H1 (cell line): ENCODE data around the gene ERICH2.

Experiments
- EZH2 ChIP-seq: fragments of 200-600 bp; sonication (generic); IDR thresholded peaks from 2 replicates; pipeline ENCODE4 v1.7.1; 2012; ENCODE audit warnings: low read depth, mild to moderate bottlenecking, moderate library complexity, low read length, inconsistent platforms; ENCODE audit not compliant: severe bottlenecking
- GTF2F1 ChIP-seq: IDR thresholded peaks from 2 replicates; pipeline ENCODE4 v1.6.1; 2012; ENCODE audit warnings: low read depth, low read length, improper control_type of control experiment, borderline replicate concordance
- HDAC6 ChIP-seq: IDR thresholded peaks from one replicate; pipeline ENCODE4 v1.7.1; 2012; ENCODE audit warnings: low read depth, mild to moderate bottlenecking, inconsistent platforms, low read length, moderate library complexity
- KDM5A ChIP-seq: fragments of 200-600 bp; IDR thresholded peaks from 2 replicates; pipeline ENCODE4 v1.7.1; 2012; ENCODE audit warnings: mild to moderate bottlenecking, low read length, inconsistent platforms, mixed read lengths
- RFX5 ChIP-seq: IDR thresholded peaks from 2 replicates; pipeline ENCODE4 v1.6.1; 2011; ENCODE audit warnings: low read depth, low read length, improper control_type of control experiment, borderline replicate concordance
- SIN3A ChIP-seq, 2 experiments: IDR thresholded peaks in 1 of 2; conservative IDR thresholded peaks in 1 of 2; 2 replicates each; pipeline ENCODE4 v1.6.1; 2011 to 2012; ENCODE audit warnings: low read length in 2 of 2, improper control_type of control experiment in 1 of 2, low read depth in 1 of 2, mild to moderate bottlenecking in 1 of 2
- YY1 ChIP-seq: IDR thresholded peaks from 2 replicates; pipeline ENCODE4 v1.6.1; 2011; ENCODE audit warnings: low read depth, mild to moderate bottlenecking, low read length
- TF ChIP-seq, protein P1 (sequence below), 3 experiments: IDR thresholded peaks; 1 replicate in 2 of 3; 2 replicates in 1 of 3; pipeline versions ENCODE4 v1.5.1 to v1.6.1; 2011; ENCODE audit warnings: low read length in 3 of 3, mild to moderate bottlenecking in 3 of 3, inconsistent platforms in 2 of 3, low read depth in 1 of 3, moderate library complexity in 1 of 3; ENCODE audit not compliant: insufficient read depth in 1 of 3; ENCODE audit errors: control extremely low read depth in 1 of 3

DNA sequence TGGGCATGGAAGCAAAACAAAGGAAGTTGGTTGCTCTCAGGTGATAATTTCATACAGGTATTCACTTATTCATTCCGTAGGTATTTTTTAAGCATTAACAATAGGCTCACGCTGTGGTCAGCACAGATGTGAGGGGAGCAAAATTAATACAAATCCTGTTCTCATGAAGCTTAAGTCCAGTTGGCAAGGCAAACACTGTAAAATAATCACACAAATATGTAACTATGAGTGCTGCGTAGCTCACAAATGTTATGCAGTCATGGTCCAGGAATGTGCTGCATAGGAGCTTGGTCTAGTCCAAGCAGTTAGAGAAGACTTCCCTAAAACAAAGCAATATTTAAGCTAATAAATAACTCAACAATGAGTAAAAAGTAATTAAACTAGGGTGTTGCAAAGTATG is 31.1 kb upstream of the ERICH2 start:
- TF ChIP-seq KDM5A: no peak
- TF ChIP-seq, protein P1, sequence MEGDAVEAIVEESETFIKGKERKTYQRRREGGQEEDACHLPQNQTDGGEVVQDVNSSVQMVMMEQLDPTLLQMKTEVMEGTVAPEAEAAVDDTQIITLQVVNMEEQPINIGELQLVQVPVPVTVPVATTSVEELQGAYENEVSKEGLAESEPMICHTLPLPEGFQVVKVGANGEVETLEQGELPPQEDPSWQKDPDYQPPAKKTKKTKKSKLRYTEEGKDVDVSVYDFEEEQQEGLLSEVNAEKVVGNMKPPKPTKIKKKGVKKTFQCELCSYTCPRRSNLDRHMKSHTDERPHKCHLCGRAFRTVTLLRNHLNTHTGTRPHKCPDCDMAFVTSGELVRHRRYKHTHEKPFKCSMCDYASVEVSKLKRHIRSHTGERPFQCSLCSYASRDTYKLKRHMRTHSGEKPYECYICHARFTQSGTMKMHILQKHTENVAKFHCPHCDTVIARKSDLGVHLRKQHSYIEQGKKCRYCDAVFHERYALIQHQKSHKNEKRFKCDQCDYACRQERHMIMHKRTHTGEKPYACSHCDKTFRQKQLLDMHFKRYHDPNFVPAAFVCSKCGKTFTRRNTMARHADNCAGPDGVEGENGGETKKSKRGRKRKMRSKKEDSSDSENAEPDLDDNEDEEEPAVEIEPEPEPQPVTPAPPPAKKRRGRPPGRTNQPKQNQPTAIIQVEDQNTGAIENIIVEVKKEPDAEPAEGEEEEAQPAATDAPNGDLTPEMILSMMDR (IDR thresholded peaks at IDR 0.05; ENCODE audit: control extremely low read depth in 1 of 3, insufficient read depth in 1 of 3, low read depth in 1 of 3, low read length in 3 of 3): no peak
- no peak for TF ChIP-seq EZH2
- TF ChIP-seq SIN3A (conservative IDR thresholded peaks at IDR 0.05 in 1 of 2, IDR thresholded peaks at IDR 0.05 in 1 of 2; ENCODE audit: low read depth in 1 of 2, low read length in 2 of 2): no peak
- no peak for TF ChIP-seq RFX5
- TF ChIP-seq GTF2F1: no peak
- TF ChIP-seq HDAC6: no peak
- no peak for TF ChIP-seq YY1
